ENCODE data around the gene NOSIP. TPM values are rescaled to one million over a fixed set of nuclear protein-coding genes. Genes with fewer than 3 reads are reported as not detected.

NOSIP gene
- total and polyA plus RNA-seq, 10 of the 15 experiments (the other 5 are each of a cell fraction or from before 2014, with no cell fraction given), result 7.2 to 85.5 (median 48.4) TPM

GRCh38 chr19:49539192-49539952, 41.0 kb downstream of the NOSIP start:
- Histone ChIP-seq H4K20me1 (ENCODE audit: control insufficient read depth, insufficient read depth) (no peaks in the 10 kb centered on the region), H3K4me2 (ENCODE audit: control insufficient read depth, insufficient read depth) (no peak overlapping the region), H2AFZ (ENCODE audit: control insufficient read depth, low read depth, low read length) (no peak overlapping the region), H3K27me3 (replicated peaks in 1 of 2; ENCODE audit: control insufficient read depth in 2 of 2, insufficient read depth in 2 of 2, low read length in 1 of 2) (peaks cover 2 to 4% of the 10 kb centered on the region in 2 experiments; a peak in 2 of 4 replicates), H3K4me1 (ENCODE audit: control insufficient read depth, insufficient read depth, low read length) (peaks cover 6% of the 10 kb centered on the region), H3K9ac (ENCODE audit: control insufficient read depth, insufficient read depth, low read length) (no peak overlapping the region), H3K36me3 (ENCODE audit: control insufficient read depth in 2 of 2, insufficient read depth in 2 of 2, low read length in 1 of 2) (no peaks in the 10 kb centered on the region), H3K27ac (ENCODE audit: control insufficient read depth, insufficient read depth) (no peak overlapping the region), H3K79me2 (ENCODE audit: control insufficient read depth, insufficient read depth, low read length) (no peaks in the 10 kb centered on the region), H3K9me3 (replicated peaks; ENCODE audit: control insufficient read depth, insufficient read depth, low read length) (no peaks in the 10 kb centered on the region), H3K4me3 (no peak overlapping the region)
- ChIA-PET CTCF (no interaction called here), POLR2A (interaction anchor here (1.1 kb wide), 1 partner anchor 125 kb away, joined by 5 read pairs; no protein-coding TSS in a partner anchor), RAD21 (ENCODE audit: unreplicated experiment) (no interaction called here), SMC1A (ENCODE audit: uncharacterized antibody, unreplicated experiment) (no interaction called here)
- ATAC-seq (no peak), FAIRE-seq (no peak), DNase-seq (ENCODE audit: low read depth, low spot score) (no peak)
- BruUV-seq (replicated peaks), result no TSS peak
- 77% methylated on average over 10 of the region's 13 CpGs for WGBS (ENCODE audit: insufficient coverage, insufficient replicate concordance, low lambda C conversion rate, missing lambda C conversion rate)
- in situ Hi-C loops (cut with MboI) (no loop called here), intact Hi-C loops (cut with micrococcal nuclease; ENCODE audit: unreplicated experiment) (no loop called here)
- TF ChIP-seq KAT2A (conservative IDR thresholded peaks at IDR 0.05; ENCODE audit: control insufficient read depth, low read depth, low read length), result no peak

- Histone ChIP-seq H3K27me3 (replicated peaks in 1 of 2; ENCODE audit: control insufficient read depth in 2 of 2, insufficient read depth in 2 of 2, low read length in 1 of 2) (peaks cover 2 to 4% of the 10 kb centered on the region in 2 experiments; a peak in 2 of 4 replicates), H3K36me3 (ENCODE audit: control insufficient read depth in 2 of 2, insufficient read depth in 2 of 2, low read length in 1 of 2) (no peaks in the 10 kb centered on the region), H3K4me3 (no peak overlapping the region), H4K20me1 (ENCODE audit: control insufficient read depth, insufficient read depth) (no peaks in the 10 kb centered on the region), H3K79me2 (ENCODE audit: control insufficient read depth, insufficient read depth, low read length) (no peaks in the 10 kb centered on the region), H3K27ac (ENCODE audit: control insufficient read depth, insufficient read depth) (no peak overlapping the region), H3K9me3 (replicated peaks; ENCODE audit: control insufficient read depth, insufficient read depth, low read length) (no peaks in the 10 kb centered on the region), H2AFZ (ENCODE audit: control insufficient read depth, low read depth, low read length) (no peak overlapping the region), H3K9ac (ENCODE audit: control insufficient read depth, insufficient read depth, low read length) (no peak overlapping the region), H3K4me1 (ENCODE audit: control insufficient read depth, insufficient read depth, low read length) (peaks cover 10% of the 10 kb centered on the region), H3K4me2 (ENCODE audit: control insufficient read depth, insufficient read depth) (no peak overlapping the region)
- SMC1A ChIA-PET (ENCODE audit: uncharacterized antibody, unreplicated experiment), result no interaction called here
- DNase-seq (ENCODE audit: low read depth, low spot score) (no peak), ATAC-seq (no peak), FAIRE-seq (no peak)
- CTCF ChIA-PET, result interaction anchor here (1.6 kb wide), 1 partner anchor 8 kb away, joined by 7 read pairs; no protein-coding TSS in a partner anchor
- WGBS (ENCODE audit: insufficient coverage, insufficient replicate concordance, low lambda C conversion rate, missing lambda C conversion rate), result 64% methylated on average over 5 of the region's 5 CpGs
- TF ChIP-seq ASH2L (IDR thresholded peaks at IDR 0.05; ENCODE audit: borderline replicate concordance, low read depth), result no peak
- peak; percentile 29; the same call in 1 of the 2 replicates for TF ChIP-seq REST (IDR thresholded peaks at IDR 0.05; ENCODE audit: low read depth, low read length)
- RAD21 ChIA-PET (ENCODE audit: unreplicated experiment), result no interaction called here
- no TSS peak for BruUV-seq (replicated peaks)
- in situ Hi-C loops (cut with MboI), result no loop called here
- POLR2A ChIA-PET, result interaction anchor here (1.1 kb wide), 1 partner anchor 126 kb away, joined by 5 read pairs; no protein-coding TSS in a partner anchor
- intact Hi-C loops (cut with micrococcal nuclease; ENCODE audit: unreplicated experiment), result no loop called here
Measured at GRCh38 chr19:49538643-49539042, 41.7 kb downstream of the NOSIP start.

Data from GM12878 (cell line).